PC-9 (cell line): ENCODE measurements around the gene TMEM128. TPM values are rescaled to one million over a fixed set of nuclear protein-coding genes. Genes with fewer than 3 reads are reported as not detected.
"Not testable (repeated sequence)": the region's sequence is repeated elsewhere in the genome, so short reads cannot be mapped to it uniquely, and the experiment has no call there.

ENCODE experiments used
- BruUV-seq: library from RNA; stranded (reverse); fragments of 400-500 nt; replicated peaks from 2 replicates; lab custom pipeline; 2021; lab: Mats Ljungman, UMichigan
- CTCF ChIA-PET: fragments of 300-600 bp; sonication (Branson Sonifier 250); formaldehyde crosslinking; loops from one replicate; lab custom pipeline; 2022; ENCODE audit warnings: antibody characterized with exemption; lab: Charles Lee
- POLR2A ChIA-PET: fragments of 300-600 bp; sonication (Branson Sonifier 250); formaldehyde crosslinking; loops from one replicate; lab custom pipeline; 2022; ENCODE audit warnings: antibody characterized with exemption; ENCODE audit not compliant: unreplicated experiment; lab: Charles Lee
- DNase-seq, 2 experiments: peaks; one replicate each; pipeline versions ENCODE4 v3.0.0 to v3.0.0-alpha.2; 2015 to 2022; ENCODE audit warnings: mixed read lengths in 1 of 2
- H2AFZ ChIP-seq: fragments of 200-600 bp; sonication (generic); 2 replicates; pipeline ENCODE4 v1.8.1; 2017; ENCODE audit warnings: antibody characterized with exemption
- H3F3A ChIP-seq: fragments of 200-600 bp; sonication (generic); 2 replicates; pipeline ENCODE4 v1.8.1; 2017; ENCODE audit warnings: antibody characterized with exemption, mild to moderate bottlenecking, low read depth; ENCODE audit not compliant: insufficient read depth
- H3K27ac ChIP-seq: fragments of 200-600 bp; sonication (generic); 2 replicates; pipeline ENCODE4 v1.6.1; 2016; ENCODE audit warnings: mixed run types
- H3K27me3 ChIP-seq: fragments of 200-600 bp; sonication (generic); 2 replicates; pipeline ENCODE4 v1.6.1; 2016; ENCODE audit warnings: low read depth, mixed run types; ENCODE audit not compliant: insufficient read depth
- H3K36me3 ChIP-seq: fragments of 200-600 bp; sonication (generic); 2 replicates; pipeline ENCODE4 v1.6.1; 2016; ENCODE audit warnings: low read depth, mixed run types
- H3K4me1 ChIP-seq: fragments of 200-600 bp; sonication (generic); replicated peaks from 2 replicates; pipeline ENCODE4 v1.6.1; 2016; ENCODE audit warnings: mixed run types; ENCODE audit not compliant: insufficient read depth
- H3K4me2 ChIP-seq: fragments of 200-600 bp; sonication (generic); 2 replicates; pipeline ENCODE4 v1.6.1; 2017; ENCODE audit warnings: mixed run types
- H3K4me3 ChIP-seq: fragments of 200-600 bp; sonication (generic); 2 replicates; pipeline ENCODE4 v1.6.1; 2016; ENCODE audit warnings: mixed run types
- H3K79me2 ChIP-seq: fragments of 200-600 bp; sonication (generic); 2 replicates; pipeline ENCODE4 v1.6.1; 2017; ENCODE audit warnings: low read depth, mixed run types
- H3K9me2 ChIP-seq: fragments of 200-600 bp; sonication (generic); 2 replicates; pipeline ENCODE4 v1.8.1; 2017; ENCODE audit warnings: mild to moderate bottlenecking; ENCODE audit not compliant: insufficient read depth
- H3K9me3 ChIP-seq: fragments of 200-600 bp; sonication (generic); 2 replicates; pipeline ENCODE4 v1.8.1; 2016; ENCODE audit warnings: low read depth; ENCODE audit not compliant: insufficient read depth
- H4K20me1 ChIP-seq: fragments of 200-600 bp; sonication (generic); 2 replicates; pipeline ENCODE4 v1.8.1; 2017; ENCODE audit not compliant: insufficient read depth
- CTCF ChIP-seq: fragments of 200-600 bp; sonication (generic); conservative IDR thresholded peaks from 2 replicates; pipeline ENCODE4 v1.6.1; 2017; ENCODE audit warnings: mixed run types, antibody characterized with exemption, mild to moderate bottlenecking, moderate library complexity
- EZH2 ChIP-seq: fragments of 200-600 bp; sonication (generic); IDR thresholded peaks from 2 replicates; pipeline ENCODE4 v1.8.0; 2017; ENCODE audit warnings: antibody characterized with exemption, low read depth
- intact Hi-C: fragments of 100-400 bp; cut with micrococcal nuclease; formaldehyde crosslinking; loops from one replicate; pipeline ENCODE4 v1.10.0; 2022; ENCODE audit not compliant: unreplicated experiment
- total RNA-seq: library from RNA; stranded (reverse); gene quantifications from 2 replicates; pipeline ENCODE4 v1.2.3, GENCODE V29; 2021

TMEM128 gene
- total RNA-seq, 1 experiment from 2014 or later: 18.1 TPM

GRCh38 chr4:4195354-4195753 is 52.7 kb downstream of the TMEM128 start:
- H3K9me3 ChIP-seq: no peaks in the 10 kb centered on the region
- H3K4me1 ChIP-seq: no peaks in the 10 kb centered on the region
- no peak for DNase-seq
- ChIA-PET CTCF (no interaction called here), POLR2A (no interaction called here)
- BruUV-seq: no TSS peak
- no peak overlapping the region for H3K27ac ChIP-seq
- peaks cover 37% of the 10 kb centered on the region for H3K27me3 ChIP-seq
- no peaks in the 10 kb centered on the region for H3F3A ChIP-seq
- no peaks in the 10 kb centered on the region for H3K79me2 ChIP-seq
- no peaks in the 10 kb centered on the region for H3K9me2 ChIP-seq
- H3K4me2 ChIP-seq: no peak overlapping the region
- TF ChIP-seq CTCF: no peak
- TF ChIP-seq EZH2: no peak
- H3K4me3 ChIP-seq: no peak overlapping the region
- intact Hi-C loops: no loop called here
- no peak overlapping the region for H2AFZ ChIP-seq
- no peaks in the 10 kb centered on the region for H3K36me3 ChIP-seq
- H4K20me1 ChIP-seq: no peaks in the 10 kb centered on the region

GRCh38 chr4:4188557-4188956 is 59.5 kb downstream of the TMEM128 start:
- H3K9me3 ChIP-seq, intact Hi-C loops, H3F3A ChIP-seq, POLR2A ChIA-PET, H3K4me1 ChIP-seq, H3K79me2 ChIP-seq, H3K36me3 ChIP-seq, H3K27ac ChIP-seq, H2AFZ ChIP-seq, DNase-seq, H4K20me1 ChIP-seq, H3K4me2 ChIP-seq, H3K4me3 ChIP-seq, BruUV-seq, CTCF ChIA-PET, H3K9me2 ChIP-seq: not testable (repeated sequence)
- H3K27me3 ChIP-seq: peaks cover 33% of the 10 kb centered on the region; the same call in 1 of the 2 replicates

Other genes with a start within 250 kb of the TMEM128 start
- not detected in 2 replicates for gene OTOP1, start 21.3 kb downstream of the TMEM128 start, total RNA-seq
- gene LYAR, start 41.9 kb upstream of the TMEM128 start, total RNA-seq: 10.2 and 15.7 TPM in 2 replicates
- 4.6 and 5.3 TPM in 2 replicates for gene ZBTB49, start 42.0 kb upstream of the TMEM128 start, total RNA-seq
- not detected in 2 replicates for gene NSG1, start 138.9 kb upstream of the TMEM128 start, total RNA-seq